ENCODE data around the gene ASB12. TPM values are rescaled to one million over a fixed set of nuclear protein-coding genes. Genes with fewer than 3 reads are reported as not detected.

ASB12 gene
- total and polyA plus RNA-seq, 2 of the 13 experiments (the other 11 are each of a cell fraction or from before 2014, with no cell fraction given), result 0.05 TPM; not detected in 1

DNA sequence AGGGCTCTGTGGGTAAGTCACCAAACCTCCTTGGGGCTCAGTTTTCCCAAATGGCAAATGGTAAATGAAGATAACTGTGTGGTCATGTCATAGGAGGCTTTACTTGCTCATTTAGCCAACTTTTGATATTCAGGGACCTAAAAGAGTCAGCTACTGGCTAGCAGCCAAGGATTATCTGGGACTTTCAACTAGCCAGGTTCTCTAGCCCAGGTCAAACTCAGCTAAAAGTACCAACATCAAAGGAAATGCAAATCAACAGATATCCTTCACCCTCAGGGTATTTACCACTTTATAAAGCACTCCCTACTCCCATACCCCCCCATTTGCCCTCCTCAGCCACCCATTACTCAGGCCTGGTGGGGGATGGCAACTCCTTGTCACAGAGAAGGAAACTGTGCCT, 32.4 kb downstream of the ASB12 start:
- Histone ChIP-seq H3K4me1 (ENCODE audit: insufficient read depth, low read length) (peaks cover 18% of the 10 kb centered on the region), H3K27ac (ENCODE audit: extremely low read length, insufficient read depth, low read length) (no peak overlapping the region), H4K20me1 (ENCODE audit: insufficient read depth, low read length) (no peaks in the 10 kb centered on the region), H3K4me3 (replicated peaks in 1 of 3; ENCODE audit: insufficient read depth in 1 of 3, low read depth in 2 of 3, low read length in 3 of 3) (no peak overlapping the region), H3K4me2 (ENCODE audit: low read depth, low read length) (no peak overlapping the region), H3K9ac (ENCODE audit: insufficient read depth, low read depth, low read length) (no peak overlapping the region), H2AFZ (ENCODE audit: low read length) (no peak overlapping the region), H3K36me3 (replicated peaks in 1 of 2; ENCODE audit: control insufficient read depth in 1 of 2, insufficient read depth in 2 of 2, low read length in 2 of 2) (no peaks in the 10 kb centered on the region), H3K9me3 (ENCODE audit: low read length) (no peaks in the 10 kb centered on the region), H3K27me3 (ENCODE audit: control insufficient read depth in 1 of 2, insufficient read depth in 2 of 2, low read length in 2 of 2) (no peaks in the 10 kb centered on the region), H3K79me2 (ENCODE audit: insufficient read depth, low read length) (peaks cover 11% of the 10 kb centered on the region)
- FAIRE-seq (no peak), ATAC-seq (no peak), DNase-seq (ENCODE audit: low spot score) (no peak)
- in situ Hi-C loops (cut with HindIII; ENCODE audit: extremely low pct_ligation_motif_present, low pct_unique_long_range_greater_than_20kb) (no loop called here), intact Hi-C loops (cut with micrococcal nuclease; ENCODE audit: unreplicated experiment) (no loop called here)
- CTCF ChIA-PET (ENCODE audit: low intra/inter-chr PET ratio, low total read pairs), result no interaction called here
- POLR2A ChIA-PET, result no interaction called here
- TF ChIP-seq, protein P1, sequence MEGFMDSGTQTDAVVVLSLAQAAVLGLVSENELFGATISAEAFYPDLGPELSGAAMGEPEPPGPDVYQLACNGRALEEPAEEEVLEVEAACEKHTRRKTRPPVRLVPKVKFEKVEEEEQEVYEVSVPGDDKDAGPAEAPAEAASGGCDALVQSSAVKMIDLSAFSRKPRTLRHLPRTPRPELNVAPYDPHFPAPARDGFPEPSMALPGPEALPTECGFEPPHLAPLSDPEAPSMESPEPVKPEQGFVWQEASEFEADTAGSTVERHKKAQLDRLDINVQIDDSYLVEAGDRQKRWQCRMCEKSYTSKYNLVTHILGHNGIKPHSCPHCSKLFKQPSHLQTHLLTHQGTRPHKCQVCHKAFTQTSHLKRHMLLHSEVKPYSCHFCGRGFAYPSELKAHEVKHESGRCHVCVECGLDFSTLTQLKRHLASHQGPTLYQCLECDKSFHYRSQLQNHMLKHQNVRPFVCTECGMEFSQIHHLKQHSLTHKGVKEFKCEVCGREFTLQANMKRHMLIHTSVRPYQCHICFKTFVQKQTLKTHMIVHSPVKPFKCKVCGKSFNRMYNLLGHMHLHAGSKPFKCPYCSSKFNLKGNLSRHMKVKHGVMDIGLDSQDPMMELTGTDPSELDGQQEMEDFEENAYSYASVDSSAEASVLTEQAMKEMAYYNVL (CRISPR knock-in tag; IDR thresholded peaks at IDR 0.05; ENCODE audit: borderline replicate concordance), result no peak
- no peak for TF ChIP-seq ZNF30 (CRISPR knock-in tag; IDR thresholded peaks at IDR 0.05)
- TF ChIP-seq ZNF598 (CRISPR knock-in tag; IDR thresholded peaks at IDR 0.05; ENCODE audit: borderline replicate concordance), result no peak
- no TSS peak for BruUV-seq (replicated peaks)

DNA sequence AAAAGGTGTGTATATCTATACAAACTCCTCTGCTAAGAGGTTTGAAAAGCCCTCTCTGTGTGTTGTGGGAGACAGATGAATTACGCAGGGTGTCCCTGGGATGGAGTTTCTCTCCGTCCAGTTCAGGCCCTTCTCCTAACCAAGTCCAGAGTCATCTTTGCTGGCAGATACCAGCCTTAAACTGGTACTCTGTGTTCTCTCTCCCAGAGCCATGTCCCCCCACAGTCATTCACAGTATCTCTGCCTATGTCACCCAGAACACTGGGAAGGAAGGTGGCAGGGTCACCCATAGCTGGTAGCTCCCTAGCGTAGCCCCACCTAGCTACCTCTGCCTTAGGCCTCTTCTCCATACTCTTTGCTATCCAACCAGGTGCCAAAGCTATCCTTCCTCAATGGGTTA, 33.8 kb downstream of the ASB12 start:
- H3K4me3 ChIP-seq (replicated peaks in 1 of 3; ENCODE audit: insufficient read depth in 1 of 3, low read depth in 2 of 3, low read length in 3 of 3), result no peak overlapping the region
- no peak for FAIRE-seq
- no peaks in the 10 kb centered on the region for H3K9me3 ChIP-seq (ENCODE audit: low read length)
- in situ Hi-C loops (cut with HindIII; ENCODE audit: extremely low pct_ligation_motif_present, low pct_unique_long_range_greater_than_20kb) (no loop called here), intact Hi-C loops (cut with micrococcal nuclease; ENCODE audit: unreplicated experiment) (no loop called here)
- no peaks in the 10 kb centered on the region for H4K20me1 ChIP-seq (ENCODE audit: insufficient read depth, low read length)
- CTCF ChIA-PET (ENCODE audit: low intra/inter-chr PET ratio, low total read pairs), result no interaction called here
- ATAC-seq, result no peak
- H3K27me3 ChIP-seq (ENCODE audit: control insufficient read depth in 1 of 2, insufficient read depth in 2 of 2, low read length in 2 of 2), result no peaks in the 10 kb centered on the region
- no peak overlapping the region for H3K27ac ChIP-seq (ENCODE audit: extremely low read length, insufficient read depth, low read length)
- BruUV-seq (replicated peaks), result no TSS peak
- H3K9ac ChIP-seq (ENCODE audit: insufficient read depth, low read depth, low read length), result no peak overlapping the region
- WGBS (ENCODE audit: low lambda C conversion rate), result 94% methylated on average over 2 of the region's 3 CpGs
- H3K4me1 ChIP-seq (ENCODE audit: insufficient read depth, low read length), result peaks cover 11% of the 10 kb centered on the region
- DNase-seq (ENCODE audit: low spot score), result no peak
- TF ChIP-seq ZKSCAN8 (CRISPR knock-in tag; IDR thresholded peaks at IDR 0.05; ENCODE audit: borderline replicate concordance) (no peak), ZNF496 (CRISPR knock-in tag; IDR thresholded peaks at IDR 0.05; ENCODE audit: insufficient replicate concordance) (no peak), STAG1 (CRISPR knock-in tag; IDR thresholded peaks at IDR 0.05) (no peak), ZNF350 (CRISPR knock-in tag; IDR thresholded peaks at IDR 0.05; ENCODE audit: borderline replicate concordance, low read depth) (no peak), WIZ (CRISPR knock-in tag; IDR thresholded peaks at IDR 0.05) (no peak)
- peaks cover 11% of the 10 kb centered on the region for H3K79me2 ChIP-seq (ENCODE audit: insufficient read depth, low read length)
- no peak overlapping the region for H2AFZ ChIP-seq (ENCODE audit: low read length)
- H3K36me3 ChIP-seq (replicated peaks in 1 of 2; ENCODE audit: control insufficient read depth in 1 of 2, insufficient read depth in 2 of 2, low read length in 2 of 2), result peaks cover 0 to 3% of the 10 kb centered on the region in 2 experiments; a peak in 2 of 5 replicates
- H3K4me2 ChIP-seq (ENCODE audit: low read depth, low read length), result no peak overlapping the region
- POLR2A ChIA-PET, result no interaction called here
